GM19324 (cell line): ENCODE results near the gene ZNF839.
"Not testable (repeated sequence)": the region's sequence is repeated elsewhere in the genome, so short reads cannot be mapped to it uniquely, and the experiment has no call there.

Experiments
- ATAC-seq: cut with Tn5 transposase; IDR thresholded peaks from one replicate; pipeline ENCODE4 v1.9.1; 2021; ENCODE audit warnings: mild to moderate bottlenecking, moderate library complexity; ENCODE audit not compliant: unreplicated experiment, low FRiP score

The ZNF839 gene

DNA sequence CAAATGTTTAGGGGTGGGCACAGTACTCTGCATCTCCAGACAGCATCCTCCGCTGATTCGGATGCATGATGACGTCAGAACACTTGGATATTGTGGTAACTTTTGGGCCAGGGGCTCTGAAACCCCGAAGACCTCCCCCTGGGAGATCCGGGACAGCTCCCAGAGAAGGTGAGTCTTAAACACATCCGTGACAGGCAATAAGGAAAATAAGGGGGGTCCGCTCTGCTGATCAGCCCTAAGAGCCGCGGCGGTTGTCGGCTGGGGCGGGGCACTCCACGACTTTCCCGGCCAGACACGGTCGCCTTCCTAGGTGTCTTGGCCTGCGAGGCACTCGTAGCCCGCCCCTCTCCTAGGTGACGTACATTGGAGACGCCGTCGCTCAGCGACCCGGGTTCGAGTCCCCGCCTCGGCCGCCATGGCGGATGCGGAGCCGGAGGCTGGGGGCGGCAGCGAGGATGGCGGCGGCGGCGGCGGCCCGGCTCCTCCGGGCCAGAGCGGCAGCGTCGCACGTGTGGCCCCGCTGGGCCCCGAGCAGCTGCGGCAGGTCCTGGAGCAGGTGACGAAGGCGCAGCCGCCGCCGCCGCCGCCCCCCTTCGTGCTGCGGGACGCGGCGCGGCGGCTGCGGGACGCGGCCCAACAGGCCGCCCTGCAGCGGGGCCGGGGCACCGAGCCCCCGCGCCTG, at the start of gene ZNF839:
Gene ZNF839, plus strand, starts transcription at position 396 of the 682 bp plus-strand sequence. Its CDS starts 20 bp downstream, at position 416.
- ATAC-seq = peak; percentile 57

- no peak for ATAC-seq
These were observed 47.2 kb upstream of the ZNF839 start for GRCh38 chr14:102272392-102272791.

DNA sequence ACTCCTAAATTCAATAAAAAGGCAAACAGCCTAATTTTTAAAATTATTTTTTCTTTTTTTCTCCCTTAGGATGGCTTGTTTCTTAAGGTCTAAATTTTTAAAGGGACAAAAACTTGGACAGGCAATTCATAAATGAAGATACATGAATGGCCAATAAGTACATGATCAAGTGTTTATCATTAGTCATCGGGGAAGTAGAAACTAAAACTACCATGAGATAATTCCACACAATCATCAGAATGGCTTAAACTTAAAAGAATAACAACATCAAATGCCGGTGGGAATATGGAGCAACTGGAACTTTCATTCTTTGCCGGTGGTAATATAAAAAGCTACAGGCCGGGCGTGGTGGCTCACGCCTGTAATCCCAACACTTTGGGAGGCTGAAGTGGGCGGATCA, 43.7 kb upstream of the ZNF839 start:
- ATAC-seq = no peak

GRCh38 chr14:102277874-102278630, 41.5 kb upstream of the ZNF839 start:
- no peak for ATAC-seq

DNA sequence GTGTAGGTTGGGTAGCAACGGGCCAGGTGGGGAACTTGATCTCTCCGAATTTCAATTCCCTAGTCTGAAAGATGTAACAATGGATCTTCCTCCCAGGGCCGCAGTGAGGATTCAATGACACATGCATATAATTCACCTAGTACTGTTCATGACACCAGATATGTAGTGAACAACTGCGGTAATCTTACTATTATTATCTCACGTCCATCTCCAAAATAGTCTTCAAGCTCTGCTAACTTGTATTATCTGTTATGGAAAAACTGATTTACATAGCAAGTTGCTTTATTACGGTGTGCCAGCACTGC, 41.0 kb upstream of the ZNF839 start:
- ATAC-seq = no peak

DNA sequence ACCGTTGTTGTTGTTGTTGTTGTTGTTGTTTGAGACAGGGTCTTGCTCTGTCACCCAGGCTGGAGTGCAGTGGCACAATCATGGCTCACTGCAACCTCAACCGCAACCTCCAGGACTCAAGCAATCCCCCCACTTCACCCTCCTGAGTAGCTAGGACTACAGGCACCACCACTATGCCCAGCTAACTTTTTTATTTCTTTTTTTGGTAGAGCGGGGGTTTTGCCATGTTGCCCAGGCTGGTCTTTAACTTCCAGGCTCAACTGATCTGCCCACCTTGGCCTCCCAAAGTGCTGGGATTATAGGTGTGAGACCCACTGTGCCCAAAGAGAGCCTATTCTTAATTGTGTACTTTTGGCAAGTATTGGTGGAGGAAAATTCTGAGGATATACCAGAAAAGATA, 40.3 kb upstream of the ZNF839 start:
- ATAC-seq = no peak

- no peak for ATAC-seq
These were observed 39.7 kb upstream of the ZNF839 start for GRCh38 chr14:102279688-102280348.

- no peak for ATAC-seq
These were observed 39.1 kb upstream of the ZNF839 start for GRCh38 chr14:102280376-102280962.

DNA sequence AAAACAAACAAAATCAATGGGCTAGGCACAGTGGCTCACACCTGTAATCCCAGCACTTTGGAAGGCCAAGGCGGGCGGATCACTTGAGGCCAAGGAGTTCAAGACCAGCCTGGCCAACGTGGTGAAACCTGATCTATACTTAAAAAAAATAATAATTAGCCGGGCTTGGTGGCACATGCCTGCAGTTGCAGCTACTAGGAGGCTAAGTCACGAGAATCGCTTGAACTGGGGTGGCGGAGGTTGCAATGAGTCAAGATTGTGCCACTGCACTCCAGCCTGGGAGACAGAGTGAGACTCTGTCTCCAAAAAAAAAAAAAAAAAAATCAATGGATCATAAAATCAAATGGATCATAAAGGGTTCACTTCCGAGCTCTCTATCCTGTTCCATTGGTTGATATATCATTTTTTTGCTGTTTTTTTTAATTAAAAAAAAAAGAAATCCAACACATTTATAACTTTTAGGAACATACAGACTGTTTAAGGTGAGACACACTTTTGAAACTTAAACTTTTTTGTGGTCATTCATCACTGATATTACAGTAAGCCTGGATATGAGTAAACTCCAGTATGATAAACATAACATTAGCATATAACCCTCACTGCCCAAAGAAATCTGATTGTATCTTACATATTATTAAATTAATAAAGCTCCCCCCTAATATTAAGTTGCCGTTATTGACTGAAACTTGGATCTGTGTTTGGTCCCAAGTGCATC, 36.6 kb upstream of the ZNF839 start:
- no peak for ATAC-seq

DNA sequence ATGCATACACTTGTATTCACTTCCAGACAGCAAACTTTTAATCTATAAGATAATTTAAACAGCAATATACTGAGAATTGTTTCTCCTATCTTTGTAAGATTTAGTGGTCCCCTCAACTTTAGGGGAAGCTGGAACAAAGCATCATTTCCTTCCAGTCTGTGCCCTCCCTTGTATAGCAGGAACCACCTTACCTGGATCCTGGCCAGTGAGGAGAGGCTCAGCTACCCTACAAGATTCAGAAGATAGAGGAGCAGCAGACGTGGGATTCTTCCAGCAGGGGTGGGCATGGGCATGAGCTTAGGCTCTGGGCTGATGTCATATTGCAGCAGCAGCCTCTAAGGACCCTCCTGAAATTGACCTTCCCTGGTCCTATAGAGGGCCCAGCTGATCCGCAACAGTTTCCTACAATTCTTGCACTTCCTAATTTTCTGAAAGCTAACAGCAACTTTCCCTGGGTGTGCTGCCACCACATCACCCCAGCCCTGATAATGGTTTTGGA, 35.9 kb upstream of the ZNF839 start:
- no peak for ATAC-seq

- ATAC-seq = no peak
These were observed 34.4 kb upstream of the ZNF839 start for GRCh38 chr14:102285106-102285505.

DNA sequence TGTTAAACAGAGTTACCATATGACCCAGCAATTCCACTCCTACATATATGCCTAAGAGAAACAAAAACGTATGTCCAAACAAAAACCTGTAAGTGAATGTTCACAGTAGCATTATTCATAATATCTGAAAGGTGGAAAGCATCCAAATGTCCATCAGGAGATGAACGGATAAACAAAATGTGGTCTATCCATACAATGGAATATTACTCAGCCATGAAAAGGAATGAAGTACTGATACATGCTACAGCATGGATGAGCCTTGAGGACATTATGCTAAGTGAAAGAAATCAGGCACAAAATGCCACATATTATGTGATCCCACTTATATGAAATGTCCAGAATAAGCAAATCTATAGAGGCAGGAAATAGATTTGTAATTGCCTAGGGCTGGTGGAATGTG, 31.4 kb upstream of the ZNF839 start:
- ATAC-seq = no peak

DNA sequence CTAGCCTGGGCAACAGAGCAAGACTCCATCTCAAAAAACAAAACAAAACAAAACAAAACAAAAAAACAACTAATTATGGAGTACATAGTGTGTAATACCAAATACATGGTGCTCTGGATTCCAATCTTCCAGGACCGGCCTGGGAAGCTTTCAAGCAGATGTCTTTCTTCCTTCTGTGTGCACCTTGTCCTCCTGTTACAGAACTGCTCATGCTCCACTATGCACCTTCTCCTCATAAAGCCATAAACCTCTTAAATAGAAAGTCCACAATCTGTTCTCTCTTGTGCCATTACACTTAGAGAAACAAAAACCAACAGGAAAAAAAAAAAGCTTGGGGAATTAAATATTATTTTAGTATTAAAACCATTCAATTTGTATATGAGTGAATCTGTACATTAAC, 27.1 kb upstream of the ZNF839 start:
- ATAC-seq = no peak

DNA sequence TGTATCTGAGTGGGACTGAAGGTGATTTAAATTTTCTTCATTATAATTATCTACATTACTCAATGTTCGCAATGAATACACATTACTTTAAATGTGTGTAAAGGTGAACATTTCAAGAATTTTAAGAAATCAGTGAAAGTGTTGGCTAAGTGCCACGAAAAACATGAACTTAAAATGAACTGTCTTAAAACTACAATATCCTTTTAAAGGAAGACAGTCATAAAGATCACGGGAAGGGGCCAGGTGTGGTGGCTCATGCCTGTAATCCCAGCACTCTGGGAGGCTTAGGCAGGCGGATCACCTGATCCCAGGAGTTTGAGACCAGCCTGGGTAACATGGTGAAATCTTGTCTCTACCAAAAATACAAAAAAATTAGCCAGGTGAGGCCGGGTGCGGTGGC, 25.8 kb upstream of the ZNF839 start:
- no peak for ATAC-seq

GRCh38 chr14:102295270-102295669, 24.3 kb upstream of the ZNF839 start:
- no peak for ATAC-seq

- no peak for ATAC-seq
These were observed 21.9 kb upstream of the ZNF839 start for GRCh38 chr14:102297436-102298170.

- not testable (repeated sequence) for ATAC-seq
These were observed 21.1 kb upstream of the ZNF839 start for GRCh38 chr14:102298303-102299070.

GRCh38 chr14:102303664-102304063, 15.9 kb upstream of the ZNF839 start:
- ATAC-seq = no peak
